ENCODE data around the gene SEMA4D.

The SEMA4D gene

DNA sequence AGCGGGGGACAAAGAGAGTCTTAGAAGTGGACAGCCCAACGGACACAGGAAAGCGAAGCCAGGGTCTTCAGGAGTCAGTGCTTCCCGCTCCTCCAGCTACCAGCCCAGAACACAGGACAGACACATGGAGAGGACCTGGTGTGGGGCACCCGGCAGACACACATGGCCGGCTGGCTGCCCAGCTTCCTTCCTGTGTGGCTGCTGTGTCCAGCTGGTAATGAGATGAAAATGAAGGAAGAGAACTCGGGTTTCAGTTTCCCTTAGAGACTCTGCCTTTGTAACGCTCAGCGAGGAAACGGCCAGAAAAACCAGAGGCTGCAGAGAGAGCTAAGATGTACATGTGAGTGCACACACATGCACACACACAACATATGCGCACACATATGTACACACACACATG lies 92.1 kb downstream of the SEMA4D start:
- TF ChIP-seq, protein P1, sequence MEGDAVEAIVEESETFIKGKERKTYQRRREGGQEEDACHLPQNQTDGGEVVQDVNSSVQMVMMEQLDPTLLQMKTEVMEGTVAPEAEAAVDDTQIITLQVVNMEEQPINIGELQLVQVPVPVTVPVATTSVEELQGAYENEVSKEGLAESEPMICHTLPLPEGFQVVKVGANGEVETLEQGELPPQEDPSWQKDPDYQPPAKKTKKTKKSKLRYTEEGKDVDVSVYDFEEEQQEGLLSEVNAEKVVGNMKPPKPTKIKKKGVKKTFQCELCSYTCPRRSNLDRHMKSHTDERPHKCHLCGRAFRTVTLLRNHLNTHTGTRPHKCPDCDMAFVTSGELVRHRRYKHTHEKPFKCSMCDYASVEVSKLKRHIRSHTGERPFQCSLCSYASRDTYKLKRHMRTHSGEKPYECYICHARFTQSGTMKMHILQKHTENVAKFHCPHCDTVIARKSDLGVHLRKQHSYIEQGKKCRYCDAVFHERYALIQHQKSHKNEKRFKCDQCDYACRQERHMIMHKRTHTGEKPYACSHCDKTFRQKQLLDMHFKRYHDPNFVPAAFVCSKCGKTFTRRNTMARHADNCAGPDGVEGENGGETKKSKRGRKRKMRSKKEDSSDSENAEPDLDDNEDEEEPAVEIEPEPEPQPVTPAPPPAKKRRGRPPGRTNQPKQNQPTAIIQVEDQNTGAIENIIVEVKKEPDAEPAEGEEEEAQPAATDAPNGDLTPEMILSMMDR (IDR thresholded peaks at IDR 0.05; ENCODE audit: insufficient read depth, missing control alignments) = no peak
- DNase-seq (ENCODE audit: insufficient read length, low spot score) (no peak), FAIRE-seq (no peak)

DNA sequence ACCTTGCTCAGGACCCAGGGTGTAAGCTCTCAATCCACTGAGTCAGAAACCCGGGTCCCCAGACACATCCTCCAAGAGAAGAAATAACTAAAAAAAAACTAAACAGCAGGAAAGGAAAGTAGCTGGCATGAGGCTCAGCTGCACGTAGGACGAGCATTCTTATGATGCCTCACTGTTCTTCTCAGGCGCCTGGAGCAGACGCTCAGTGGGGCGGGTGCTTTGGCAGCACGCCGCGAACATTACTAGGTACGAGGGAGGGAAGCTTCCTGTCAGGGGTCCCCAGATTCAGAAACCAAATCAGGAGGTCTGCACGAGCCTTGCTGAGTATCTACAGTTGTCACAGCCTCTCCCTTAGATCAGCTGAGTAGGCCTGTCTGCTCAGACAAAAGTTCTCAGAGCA lies 93.8 kb downstream of the SEMA4D start:
- no peak for FAIRE-seq
- no peak for DNase-seq (ENCODE audit: insufficient read length, low spot score)
- TF ChIP-seq, protein P1 (IDR thresholded peaks at IDR 0.05; ENCODE audit: insufficient read depth, missing control alignments) = no peak

DNA sequence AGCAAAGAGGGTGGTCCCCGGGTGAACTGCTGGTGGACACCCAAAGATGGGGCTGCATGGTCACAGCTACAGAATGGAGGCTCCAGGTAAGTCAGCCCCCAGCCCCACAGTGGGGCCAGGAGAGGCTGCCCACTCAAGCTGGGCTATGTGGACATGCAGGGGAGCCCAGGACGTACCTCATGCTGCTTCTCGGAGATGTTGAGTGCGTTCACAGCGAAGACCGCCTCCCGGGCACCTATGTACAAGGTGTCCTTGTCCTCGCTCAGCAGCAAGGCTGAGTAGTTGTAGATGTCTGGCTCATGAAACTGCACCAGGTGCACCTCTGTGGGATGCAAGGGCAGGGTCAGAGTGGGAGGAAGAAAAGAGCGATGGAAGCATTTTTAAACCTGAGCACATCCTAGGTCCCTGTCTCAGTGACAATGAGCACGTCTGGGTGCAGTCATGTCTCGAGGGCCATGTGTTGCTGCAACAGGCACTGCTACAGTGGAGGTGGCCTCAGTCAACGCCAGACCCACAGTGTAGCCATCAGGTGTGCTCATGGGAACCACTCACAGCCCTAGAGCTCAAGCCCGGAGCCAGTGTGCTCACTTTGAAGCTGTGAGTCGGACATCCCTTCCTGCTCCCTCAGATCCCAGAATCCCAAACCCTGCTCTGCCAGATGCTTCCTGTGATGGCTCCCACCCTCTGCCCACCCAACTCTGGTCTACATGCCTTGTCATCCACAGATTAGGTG lies 95.1 kb downstream of the SEMA4D start:
- TF ChIP-seq, protein P1 (IDR thresholded peaks at IDR 0.05; ENCODE audit: insufficient read depth, missing control alignments) = no peak
- DNase-seq (ENCODE audit: insufficient read length, low spot score) (no peak), FAIRE-seq (no peak)

DNA sequence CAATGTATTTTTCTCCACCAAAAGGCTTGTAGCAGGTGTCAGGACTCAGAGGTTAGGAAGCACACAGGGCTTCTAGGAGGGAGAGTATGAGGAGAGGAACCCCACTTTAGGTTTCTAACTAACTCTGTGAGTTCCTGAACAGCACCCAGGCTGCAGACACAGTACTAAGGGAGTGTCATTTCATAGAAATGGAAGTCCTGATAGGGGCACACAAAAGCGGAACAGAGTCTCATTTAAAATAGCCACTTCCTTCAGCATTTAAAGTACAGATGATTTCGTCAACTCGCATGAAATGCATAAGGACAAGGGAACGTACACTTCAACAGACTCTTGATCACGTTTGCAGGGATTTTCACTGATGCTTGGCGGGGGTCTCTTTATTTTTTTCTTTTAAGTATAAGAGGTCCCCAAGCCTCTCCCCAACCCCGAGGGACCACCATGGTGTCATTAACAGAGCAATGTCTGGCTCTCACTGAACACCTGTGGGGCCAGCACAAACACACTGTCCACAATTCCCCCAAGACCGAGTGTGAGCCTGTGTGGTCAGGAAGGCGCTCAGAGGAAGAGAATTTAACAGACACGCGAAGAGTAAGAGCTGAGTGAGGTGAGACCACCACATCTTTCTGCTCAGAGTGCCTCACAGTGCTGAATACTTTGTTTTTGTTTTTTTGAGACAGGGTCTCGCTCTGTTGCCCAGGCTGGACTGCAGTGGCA lies 97.4 kb downstream of the SEMA4D start:
- TF ChIP-seq, protein P1 (IDR thresholded peaks at IDR 0.05; ENCODE audit: insufficient read depth, missing control alignments) = no peak
- FAIRE-seq (no peak), DNase-seq (ENCODE audit: insufficient read length, low spot score) (no peak)

DNA sequence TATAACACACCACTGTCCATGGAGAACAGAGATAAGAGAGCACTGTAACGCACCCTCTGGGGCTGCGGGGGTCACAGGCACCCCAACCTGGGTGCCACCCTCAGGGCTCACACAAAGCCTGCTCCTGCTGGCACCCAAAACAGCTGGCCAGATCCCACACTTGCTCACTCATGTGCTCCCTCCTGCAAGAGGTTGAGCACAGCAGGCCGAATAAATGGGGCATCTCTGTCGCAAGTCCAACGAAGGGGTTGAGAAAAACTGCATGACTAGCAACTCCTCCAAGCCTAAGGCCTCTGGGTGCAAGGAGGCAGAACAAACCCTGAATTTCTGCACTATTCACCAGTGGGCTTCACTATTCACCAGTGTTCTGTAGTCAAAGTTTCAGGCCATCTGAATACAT lies 99.3 kb downstream of the SEMA4D start:
- TF ChIP-seq, protein P1 (IDR thresholded peaks at IDR 0.05; ENCODE audit: insufficient read depth, missing control alignments) = no peak
- DNase-seq (ENCODE audit: insufficient read length, low spot score) = no peak
- FAIRE-seq = no peak

DNA sequence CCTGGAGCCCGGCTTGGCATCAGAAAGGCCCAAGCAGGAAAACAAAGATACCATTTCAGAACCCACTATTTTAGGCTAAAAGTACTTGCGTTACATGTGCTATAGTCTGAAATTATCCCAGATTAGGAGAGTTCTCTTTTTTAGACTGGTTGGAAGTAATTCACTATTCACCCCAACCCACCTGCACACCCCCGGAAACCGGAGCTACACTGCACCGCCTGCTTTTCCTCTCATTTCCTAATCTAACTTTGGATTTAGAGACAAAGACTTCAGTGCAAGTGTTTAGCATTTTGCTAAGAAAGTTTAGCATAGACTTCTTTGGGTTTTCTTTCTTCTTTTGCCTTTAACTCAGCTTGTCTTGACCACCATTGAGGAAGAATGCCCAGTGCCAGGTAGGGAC lies 100.4 kb downstream of the SEMA4D start:
- DNase-seq (ENCODE audit: insufficient read length, low spot score) = no peak
- TF ChIP-seq, protein P1 (IDR thresholded peaks at IDR 0.05; ENCODE audit: insufficient read depth, missing control alignments) = no peak
- FAIRE-seq = no peak

All from D721Med (cell line).